ENCODE data around the gene OVCA2. TPM values are rescaled to one million over a fixed set of nuclear protein-coding genes. Genes with fewer than 3 reads are reported as not detected.

Gene OVCA2
- total RNA-seq, 4 donors from 2014 or later: 36.6 to 51.5 (median 42.7) TPM

GRCh38 chr17:2053380-2054261 is 11.8 kb downstream of the OVCA2 start:
- peaks cover 5% of the 10 kb centered on the region for H3K36me3 ChIP-seq
- peak overlapping the region; percentile 56 for H3K27ac ChIP-seq
- DNase-seq (ENCODE audit: low spot score in 2 of 2): peak; percentile 90 to 91
- H3K4me1 ChIP-seq: peaks cover 83% of the 10 kb centered on the region
- H3K27me3 ChIP-seq: peaks cover 31% of the 10 kb centered on the region
- no peaks in the 10 kb centered on the region for H3K9me3 ChIP-seq
- TF ChIP-seq EP300 (IDR thresholded peaks at IDR 0.05) (no peak), POLR2A (IDR thresholded peaks at IDR 0.05) (peak in 1 of 2 donors; percentile 10), CTCF (IDR thresholded peaks at IDR 0.05) (peak; percentile 23 to 53), POLR2AphosphoS5 (IDR thresholded peaks at IDR 0.05) (no peak)
- WGBS: 43% methylated on average over 13 of the region's 84 CpGs
- H3K4me3 ChIP-seq: peak overlapping the region; percentile 65

- Histone ChIP-seq H3K36me3 (peaks cover 5% of the 10 kb centered on the region), H3K4me1 (peaks cover 83% of the 10 kb centered on the region), H3K27ac (peak overlapping the region; percentile 56), H3K4me3 (peak overlapping the region; percentile 65), H3K9me3 (no peaks in the 10 kb centered on the region), H3K27me3 (peaks cover 31% of the 10 kb centered on the region)
- 0% methylated on average over 11 of the region's 16 CpGs for WGBS
- DNase-seq (ENCODE audit: low spot score in 2 of 2): peak in 1 of 2 donors; percentile 79
- no peak for TF ChIP-seq POLR2A (IDR thresholded peaks at IDR 0.05)
- TF ChIP-seq CTCF (IDR thresholded peaks at IDR 0.05): no peak
- no peak for TF ChIP-seq EP300 (IDR thresholded peaks at IDR 0.05)
- no peak for TF ChIP-seq POLR2AphosphoS5 (IDR thresholded peaks at IDR 0.05)
Measured at GRCh38 chr17:2054262-2054511, 12.4 kb downstream of the OVCA2 start.

GRCh38 chr17:2054512-2055291 is 12.9 kb downstream of the OVCA2 start, which contains the start of gene HIC1:
Gene HIC1, plus strand, starts transcription at chr17:2055103. Its CDS starts 1,588 bp downstream, at chr17:2056691.
- DNase-seq (ENCODE audit: low spot score in 2 of 2): peak; percentile 86 to 91
- TF ChIP-seq CTCF (IDR thresholded peaks at IDR 0.05) (peak; percentile 84 to 98), POLR2AphosphoS5 (IDR thresholded peaks at IDR 0.05) (no peak), EP300 (IDR thresholded peaks at IDR 0.05) (no peak), POLR2A (IDR thresholded peaks at IDR 0.05) (peak; percentile 66 to 79)
- H3K4me1 ChIP-seq: peaks cover 83% of the 10 kb centered on the region

GRCh38 chr17:2055292-2056205 is 13.7 kb downstream of the OVCA2 start:
- no peaks in the 10 kb centered on the region for H3K9me3 ChIP-seq
- no peak for TF ChIP-seq POLR2AphosphoS5 (IDR thresholded peaks at IDR 0.05)
- DNase-seq (ENCODE audit: low spot score in 2 of 2): peak in 1 of 2 donors; percentile 70
- WGBS: 2% methylated on average over 32 of the region's 113 CpGs
- H3K4me1 ChIP-seq: peaks cover 87% of the 10 kb centered on the region
- peaks cover 29% of the 10 kb centered on the region for H3K27me3 ChIP-seq
- peak overlapping the region; percentile 85 for H3K27ac ChIP-seq
- peak overlapping the region; percentile 65 for H3K4me3 ChIP-seq
- H3K36me3 ChIP-seq: peaks cover 10% of the 10 kb centered on the region

More at GRCh38 chr17:2054512-2055291, 12.9 kb downstream of the OVCA2 start, which contains the start of gene HIC1:
- H3K36me3 ChIP-seq: peaks cover 8% of the 10 kb centered on the region
- peaks cover 31% of the 10 kb centered on the region for H3K27me3 ChIP-seq
- WGBS: 0% methylated on average over 38 of the region's 72 CpGs
- peak within 1 kb of the TSS; percentile 65 for H3K4me3 ChIP-seq
- no peaks in the 10 kb centered on the region for H3K9me3 ChIP-seq
- H3K27ac ChIP-seq: peak within 1 kb of the TSS; percentile 85

All from suprapubic skin (tissue), 4 donors.